ENCODE results near the gene OAF. TPM values are rescaled to one million over a fixed set of nuclear protein-coding genes. Genes with fewer than 3 reads are reported as not detected.

Gene OAF
- total RNA-seq, 3 donors from 2014 or later (not counting 1 experiment from before 2014, with no cell fraction given) = 2.8 to 5.1 (median 3.8) TPM

- no peaks in the 10 kb centered on the region for H3K36me3 Mint-ChIP-seq
- H3K27ac Mint-ChIP-seq = no peak overlapping the region
- no peaks in the 10 kb centered on the region for H3K4me1 Mint-ChIP-seq
- H3K4me3 Mint-ChIP-seq = no peak overlapping the region
- no peaks in the 10 kb centered on the region for H3K9me3 Mint-ChIP-seq
- peaks cover 6 to 14% of the 10 kb centered on the region in 2 donors for H3K27me3 Mint-ChIP-seq (ENCODE audit: low read depth in 2 of 2)
- no peak for TF ChIP-seq CTCF (IDR thresholded peaks at IDR 0.05)
- Histone ChIP-seq H3K36me3 (ENCODE audit: control insufficient read depth, insufficient read depth, low read length) (no peaks in the 10 kb centered on the region), H3K27me3 (ENCODE audit: control insufficient read depth, insufficient read depth, low read length) (no peaks in the 10 kb centered on the region), H3K4me1 (ENCODE audit: control insufficient read depth, insufficient read depth, low read length) (no peaks in the 10 kb centered on the region), H3K4me3 (ENCODE audit: low read length) (no peak overlapping the region), H3K9me3 (ENCODE audit: control insufficient read depth, insufficient read depth, low read length) (no peaks in the 10 kb centered on the region), H3K27ac (ENCODE audit: low read length) (no peak overlapping the region)
- ATAC-seq (no peak), DNase-seq (no peak)
- 92% methylated on average over 9 of the region's 9 CpGs for WGBS (ENCODE audit: insufficient coverage)
- intact Hi-C loops (cut with micrococcal nuclease) = no loop called here
Observed at GRCh38 chr11:120197977-120198376, 12.9 kb upstream of the OAF start.

- no peak for ATAC-seq
- no peak overlapping the region for H3K4me3 Mint-ChIP-seq
Observed at GRCh38 chr11:120198403-120198786, 12.4 kb upstream of the OAF start.

DNA sequence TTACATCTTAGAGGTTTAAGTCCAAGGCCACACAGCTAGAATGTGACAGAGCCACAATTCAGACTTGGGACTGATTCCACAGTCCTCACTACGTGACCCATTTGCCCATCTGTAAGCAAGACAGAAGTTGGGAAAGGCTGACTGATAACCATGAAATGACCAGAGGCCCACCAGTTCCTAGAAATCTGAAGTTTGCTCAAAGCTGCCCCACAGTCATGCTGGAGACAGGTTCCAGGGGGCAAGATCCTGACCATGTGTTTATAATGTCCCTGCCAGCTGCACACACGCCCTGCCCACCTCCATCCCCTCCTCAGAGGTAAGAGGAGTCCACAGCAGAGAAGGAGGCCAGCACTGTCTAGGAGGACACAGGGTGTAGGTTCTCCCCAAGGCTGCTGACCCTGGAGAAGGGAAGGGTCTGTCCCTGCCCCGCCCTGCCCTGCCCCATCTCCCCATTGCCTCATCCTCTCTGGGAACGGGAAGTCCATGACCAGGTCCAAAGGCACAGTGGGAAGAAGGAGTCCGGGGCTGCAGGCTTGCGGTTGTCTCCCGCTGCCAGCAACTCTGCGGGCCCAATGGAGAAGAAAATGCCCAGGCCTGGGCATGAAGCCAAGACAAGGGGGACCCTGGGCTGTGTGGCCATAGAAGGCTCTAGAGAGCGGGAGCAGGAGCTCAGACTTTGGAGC is 11.9 kb upstream of the OAF start:
- no peak overlapping the region for H3K4me3 Mint-ChIP-seq
- no peaks in the 10 kb centered on the region for H3K27me3 ChIP-seq (ENCODE audit: control insufficient read depth, insufficient read depth, low read length)
- no peaks in the 10 kb centered on the region for H3K9me3 Mint-ChIP-seq
- H3K36me3 ChIP-seq (ENCODE audit: control insufficient read depth, insufficient read depth, low read length) = no peaks in the 10 kb centered on the region
- no peaks in the 10 kb centered on the region for H3K36me3 Mint-ChIP-seq
- peak in 1 of 3 donors; percentile 15 for ATAC-seq
- H3K4me1 Mint-ChIP-seq = no peaks in the 10 kb centered on the region
- no peak for DNase-seq
- H3K9me3 ChIP-seq (ENCODE audit: control insufficient read depth, insufficient read depth, low read length) = no peaks in the 10 kb centered on the region
- H3K27me3 Mint-ChIP-seq (ENCODE audit: low read depth in 2 of 2) = peaks cover 6 to 14% of the 10 kb centered on the region in 2 donors
- 89% methylated on average over 8 of the region's 9 CpGs for WGBS (ENCODE audit: insufficient coverage)
- intact Hi-C loops (cut with micrococcal nuclease) = no loop called here
- no peak for TF ChIP-seq CTCF (IDR thresholded peaks at IDR 0.05)
- no peak overlapping the region for H3K27ac Mint-ChIP-seq
- H3K4me3 ChIP-seq (ENCODE audit: low read length) = no peak overlapping the region
- H3K4me1 ChIP-seq (ENCODE audit: control insufficient read depth, insufficient read depth, low read length) = no peaks in the 10 kb centered on the region
- no peak overlapping the region for H3K27ac ChIP-seq (ENCODE audit: low read length)

More at GRCh38 chr11:120198403-120198786, 12.4 kb upstream of the OAF start:
- no peak for TF ChIP-seq CTCF (IDR thresholded peaks at IDR 0.05)
- H3K27me3 Mint-ChIP-seq (ENCODE audit: low read depth in 2 of 2) = peaks cover 6 to 14% of the 10 kb centered on the region in 2 donors
- H3K27ac Mint-ChIP-seq = no peak overlapping the region
- H3K9me3 Mint-ChIP-seq = no peaks in the 10 kb centered on the region
- no peak overlapping the region for H3K4me3 ChIP-seq (ENCODE audit: low read length)
- no peak for DNase-seq
- 77% methylated on average over 5 of the region's 5 CpGs for WGBS (ENCODE audit: insufficient coverage)
- H3K36me3 Mint-ChIP-seq = no peaks in the 10 kb centered on the region
- H3K4me1 Mint-ChIP-seq = no peaks in the 10 kb centered on the region
- no peaks in the 10 kb centered on the region for H3K4me1 ChIP-seq (ENCODE audit: control insufficient read depth, insufficient read depth, low read length)
- no peaks in the 10 kb centered on the region for H3K9me3 ChIP-seq (ENCODE audit: control insufficient read depth, insufficient read depth, low read length)
- H3K36me3 ChIP-seq (ENCODE audit: control insufficient read depth, insufficient read depth, low read length) = no peaks in the 10 kb centered on the region
- no peak overlapping the region for H3K27ac ChIP-seq (ENCODE audit: low read length)
- intact Hi-C loops (cut with micrococcal nuclease) = no loop called here
- no peaks in the 10 kb centered on the region for H3K27me3 ChIP-seq (ENCODE audit: control insufficient read depth, insufficient read depth, low read length)

DNA sequence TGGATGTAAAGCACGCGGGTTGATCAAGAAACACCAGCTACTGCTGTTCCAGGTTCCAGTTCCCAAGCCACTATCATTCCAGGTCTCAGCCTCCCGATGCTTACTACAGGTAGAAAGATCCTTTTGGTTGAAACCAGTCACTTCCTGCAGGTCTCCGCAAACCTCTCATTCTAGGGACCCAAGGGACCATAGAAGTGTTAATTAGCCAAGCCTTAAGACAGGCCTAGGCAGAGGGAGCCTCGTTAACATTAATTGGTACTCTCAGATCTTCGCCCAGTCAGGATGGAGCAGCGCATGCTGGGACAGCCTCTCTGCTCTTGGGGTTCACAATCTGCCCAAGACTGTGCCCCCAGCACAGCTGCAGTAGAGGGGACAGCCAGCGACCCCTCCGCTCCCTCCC is 11.2 kb upstream of the OAF start:
- WGBS (ENCODE audit: insufficient coverage) = 95% methylated on average over 8 of the region's 9 CpGs
- Histone ChIP-seq H3K4me1 (ENCODE audit: control insufficient read depth, insufficient read depth, low read length) (no peaks in the 10 kb centered on the region), H3K27me3 (ENCODE audit: control insufficient read depth, insufficient read depth, low read length) (no peaks in the 10 kb centered on the region), H3K27ac (ENCODE audit: low read length) (no peak overlapping the region), H3K36me3 (ENCODE audit: control insufficient read depth, insufficient read depth, low read length) (no peaks in the 10 kb centered on the region), H3K9me3 (ENCODE audit: control insufficient read depth, insufficient read depth, low read length) (no peaks in the 10 kb centered on the region), H3K4me3 (ENCODE audit: low read length) (no peak overlapping the region)
- Mint-ChIP-seq H3K4me3 (no peak overlapping the region), H3K9me3 (no peaks in the 10 kb centered on the region), H3K27ac (no peak overlapping the region), H3K36me3 (no peaks in the 10 kb centered on the region), H3K27me3 (ENCODE audit: low read depth in 2 of 2) (peaks cover 6 to 14% of the 10 kb centered on the region in 2 donors), H3K4me1 (no peaks in the 10 kb centered on the region)
- intact Hi-C loops (cut with micrococcal nuclease) = no loop called here
- ATAC-seq = no peak
- TF ChIP-seq CTCF (IDR thresholded peaks at IDR 0.05) = no peak
- no peak for DNase-seq
